ENCODE results near the gene PITRM1.

- TF ChIP-seq POLR2AphosphoS5 (IDR thresholded peaks at IDR 0.05) (no peak), EZH2 (IDR thresholded peaks at IDR 0.05; ENCODE audit: borderline replicate concordance, insufficient read depth, low read length, poor library complexity, severe bottlenecking) (no peak)
Measured at GRCh38 chr10:3143791-3144434, 28.7 kb downstream of the PITRM1 start.

Measured in neural cell (in vitro differentiated cells).